Measurements from ENCODE around the gene SLC29A1.
"Not testable (repeated sequence)": the region's sequence is repeated elsewhere in the genome, so short reads cannot be mapped to it uniquely, and the experiment has no call there.

The SLC29A1 gene

DNA sequence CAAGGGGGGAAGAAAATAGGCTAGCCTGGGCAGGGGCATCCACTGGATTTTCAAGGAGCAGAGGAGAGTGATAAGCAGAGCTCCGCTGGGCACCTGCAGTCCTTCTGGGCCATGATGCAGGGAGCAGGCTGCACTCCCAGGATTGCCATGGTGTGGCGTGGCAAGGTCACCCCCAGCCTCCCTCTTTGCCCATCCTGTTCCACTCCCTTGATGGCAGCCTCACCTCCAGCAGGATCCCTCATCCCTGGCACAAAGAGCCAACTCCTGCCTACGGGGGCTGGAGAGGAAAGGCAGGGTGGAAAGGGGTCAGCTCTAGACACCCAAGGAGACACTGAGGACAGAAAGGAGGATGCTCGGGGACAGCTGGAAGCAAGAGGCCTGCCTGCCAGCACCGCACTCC lies 29.1 kb upstream of the SLC29A1 start:
- no peak for DNase-seq (ENCODE audit: low read depth in 2 of 2)

DNA sequence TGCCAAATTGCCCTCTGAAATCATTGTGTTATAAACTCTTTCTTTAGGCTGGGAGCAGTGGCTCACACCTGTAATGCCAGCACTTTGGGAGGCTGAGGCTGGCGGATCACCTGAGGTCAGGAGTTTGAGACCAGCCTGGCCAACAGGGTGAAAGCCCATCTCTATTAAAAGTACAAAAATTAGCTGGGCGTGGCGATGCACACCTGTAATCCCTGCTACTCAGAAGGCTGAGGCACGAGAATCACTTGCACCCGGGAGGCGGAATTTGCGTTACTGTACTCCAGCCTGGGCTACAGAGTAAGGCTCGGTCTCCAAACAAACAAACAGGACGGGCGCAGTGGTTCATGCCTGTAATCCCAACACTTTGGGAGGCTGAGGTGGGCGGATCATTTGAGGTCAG lies 27.0 kb upstream of the SLC29A1 start:
- not testable (repeated sequence) for DNase-seq (ENCODE audit: low read depth in 2 of 2)

DNA sequence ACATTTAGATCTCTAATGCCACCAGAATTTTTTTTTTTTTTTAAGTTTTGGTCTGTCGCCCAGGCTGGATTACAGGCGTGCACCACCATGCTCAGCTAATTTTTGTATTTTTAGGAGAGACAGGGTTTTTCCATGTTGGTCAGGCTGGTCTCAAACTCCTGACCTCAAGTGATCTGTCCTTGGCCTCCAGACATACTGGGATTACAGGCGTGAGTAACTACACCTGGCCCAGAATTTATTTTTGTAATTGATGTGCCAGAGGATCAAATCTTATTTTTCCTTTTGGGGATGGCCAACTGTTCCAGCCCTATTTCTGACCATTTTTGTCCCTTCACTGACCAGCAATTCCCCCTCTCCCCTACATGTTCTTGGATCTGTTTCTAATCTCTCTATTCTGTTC lies 24.7 kb upstream of the SLC29A1 start:
- no peak for DNase-seq (ENCODE audit: low read depth in 2 of 2)

DNA sequence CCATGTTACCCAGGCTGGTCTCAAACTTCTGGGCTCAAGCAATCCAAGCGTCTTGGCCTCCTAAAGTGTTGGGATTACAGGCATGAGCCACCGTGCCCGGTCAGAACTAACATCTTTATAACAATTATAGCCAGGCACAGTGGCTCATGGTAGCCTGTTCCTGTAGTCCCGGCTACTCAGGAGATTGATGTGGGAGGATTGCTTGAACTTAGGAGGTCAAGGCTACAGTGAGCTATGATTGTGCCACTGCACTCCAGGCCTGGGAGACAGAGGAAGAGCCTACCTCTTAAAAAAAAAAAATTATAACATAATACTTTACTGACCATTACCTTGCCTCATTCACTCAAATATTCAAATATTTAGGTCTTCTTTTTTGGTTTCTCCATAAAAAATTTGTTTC lies 23.5 kb upstream of the SLC29A1 start:
- DNase-seq (ENCODE audit: low read depth in 2 of 2) = no peak

DNA sequence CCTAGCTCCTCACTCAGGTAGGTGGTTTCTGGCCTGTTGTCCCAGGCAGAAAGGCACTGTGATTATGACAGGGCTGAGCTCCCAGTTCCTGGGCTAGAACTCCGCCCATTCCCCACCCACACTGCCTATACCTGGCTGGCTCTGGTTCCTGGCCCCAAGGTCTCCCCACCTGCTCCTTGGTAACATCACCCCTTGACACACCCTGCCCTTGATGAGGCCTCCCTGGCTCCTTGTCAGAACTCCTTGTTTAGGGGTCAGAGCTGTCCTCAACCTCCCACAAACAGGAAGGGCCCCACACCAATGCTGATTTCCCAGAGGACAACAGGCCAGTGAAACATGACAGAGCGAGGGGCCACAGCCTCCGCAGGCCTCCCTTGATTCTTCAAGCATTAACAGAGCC lies 22.2 kb upstream of the SLC29A1 start:
- no peak for DNase-seq (ENCODE audit: low read depth in 2 of 2)

DNA sequence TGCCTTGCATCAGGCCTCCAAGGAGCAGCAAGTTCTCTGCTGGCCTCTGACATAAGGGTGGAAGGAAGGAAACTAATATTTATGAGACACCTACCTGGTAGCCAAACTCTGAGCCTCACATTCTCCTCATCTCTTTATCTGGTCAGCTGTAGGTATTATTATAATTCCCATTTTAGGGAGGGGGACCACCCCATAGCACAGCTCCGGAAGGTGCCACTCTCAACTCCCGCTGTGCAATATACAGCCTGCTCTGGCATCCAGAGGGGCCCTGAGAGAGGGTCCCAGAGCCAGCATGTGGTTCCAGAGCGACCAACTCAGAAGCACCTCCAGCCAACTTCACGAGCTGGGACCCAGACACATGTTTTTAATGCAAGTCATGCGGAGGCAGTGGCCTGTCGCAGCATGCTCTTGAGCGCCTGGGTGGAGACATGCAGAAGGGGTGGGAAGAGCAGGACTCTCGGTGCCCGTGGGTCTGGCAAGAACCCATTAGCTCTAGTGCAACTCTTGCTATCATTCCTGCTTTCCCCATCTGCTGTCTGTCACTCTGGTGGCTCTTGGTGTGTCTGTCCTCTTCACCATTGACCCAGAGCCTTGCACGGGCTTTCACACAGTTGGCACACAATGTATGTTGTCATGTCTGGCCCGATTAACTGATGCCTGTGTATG lies 21.6 kb upstream of the SLC29A1 start:
- no peak for DNase-seq (ENCODE audit: low read depth in 2 of 2)

DNA sequence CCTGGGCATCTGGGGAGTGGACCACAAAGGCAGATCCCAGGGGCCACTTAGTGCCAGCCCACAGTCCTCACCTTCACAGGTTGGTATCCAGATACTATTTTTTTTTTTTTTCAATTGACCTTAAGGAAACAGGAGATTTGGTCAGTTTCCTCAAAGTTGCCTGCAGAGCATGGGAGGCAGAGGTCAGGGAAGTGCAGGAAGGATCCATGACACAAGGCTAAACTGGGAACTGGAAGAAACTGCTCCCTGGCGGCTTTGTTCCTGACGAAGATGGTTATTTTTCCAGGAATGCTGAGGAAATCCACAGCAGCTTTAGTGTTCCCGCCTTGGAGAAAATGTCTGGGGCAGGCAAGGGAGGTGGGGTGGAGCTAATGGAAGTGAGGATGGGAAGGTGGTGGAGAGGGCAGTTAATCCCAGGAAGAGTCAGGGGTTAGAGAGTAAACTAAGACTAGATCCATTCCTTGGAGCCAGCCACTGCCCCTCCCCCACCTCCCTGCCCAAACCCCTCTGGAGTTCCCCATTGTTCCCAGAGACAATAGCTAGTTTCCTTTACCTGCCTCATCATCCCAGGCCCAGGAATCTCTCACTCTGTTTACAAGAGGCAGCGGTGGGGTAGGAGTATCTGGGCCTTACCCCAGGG lies 20.9 kb upstream of the SLC29A1 start:
- no peak for DNase-seq (ENCODE audit: low read depth in 2 of 2)

DNA sequence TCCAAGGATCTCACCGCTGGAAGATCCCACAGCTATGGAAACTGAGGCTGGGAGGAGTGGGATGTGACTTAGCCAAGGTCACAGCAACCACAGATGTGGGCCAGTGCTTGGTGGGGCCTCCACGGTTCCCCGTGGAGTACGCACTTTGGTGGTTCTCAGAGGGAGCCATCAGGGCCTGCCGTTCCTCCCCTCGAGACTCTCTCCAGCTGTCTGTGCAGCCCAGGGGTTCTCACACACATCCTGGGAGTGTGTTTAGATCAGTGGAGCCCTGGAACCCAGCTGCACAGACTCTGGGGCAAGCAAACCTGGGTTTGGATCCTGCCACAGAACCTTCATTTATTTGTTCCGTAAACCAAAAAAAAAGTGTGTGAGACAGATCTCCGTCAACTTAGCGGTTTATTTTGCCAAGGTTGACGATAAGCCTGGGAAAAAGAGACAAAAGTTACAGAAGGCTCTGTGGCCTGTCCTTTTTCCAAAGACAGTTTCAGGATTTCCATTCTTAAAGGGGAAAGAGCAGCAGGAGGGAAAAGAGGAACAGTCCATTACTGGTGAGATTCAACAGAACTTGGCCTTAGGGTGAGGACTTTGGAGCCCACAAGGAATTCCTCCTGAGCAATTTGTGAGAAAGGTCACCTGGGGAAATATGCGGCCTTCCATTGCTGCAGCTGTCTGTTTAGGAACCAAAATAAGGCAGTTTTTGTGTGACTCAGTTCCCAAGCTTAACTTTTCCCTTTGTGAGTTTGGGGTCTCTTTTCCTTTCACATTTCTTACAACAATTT lies 20.2 kb upstream of the SLC29A1 start:
- DNase-seq (ENCODE audit: low read depth in 2 of 2) = no peak

DNA sequence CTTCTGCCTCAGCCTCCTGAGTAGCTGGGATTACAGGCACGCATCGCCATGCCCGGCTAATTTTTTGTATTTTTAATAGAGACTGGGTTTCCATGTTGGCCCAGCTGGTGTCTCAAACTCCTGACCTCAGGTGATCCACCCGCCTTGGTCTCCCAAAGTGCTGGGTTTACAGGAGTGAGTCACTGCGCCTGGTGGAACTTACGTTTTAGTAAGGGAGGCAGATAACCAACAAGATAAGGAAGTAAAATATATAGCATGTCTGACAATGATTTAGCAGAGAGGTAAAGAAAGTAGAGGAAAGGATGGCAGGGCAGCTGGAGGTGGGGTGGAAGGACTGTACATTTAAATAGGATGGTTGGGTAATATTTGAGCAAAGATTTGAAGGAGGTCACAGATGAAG lies 19.4 kb upstream of the SLC29A1 start:
- no peak for DNase-seq (ENCODE audit: low read depth in 2 of 2)

DNA sequence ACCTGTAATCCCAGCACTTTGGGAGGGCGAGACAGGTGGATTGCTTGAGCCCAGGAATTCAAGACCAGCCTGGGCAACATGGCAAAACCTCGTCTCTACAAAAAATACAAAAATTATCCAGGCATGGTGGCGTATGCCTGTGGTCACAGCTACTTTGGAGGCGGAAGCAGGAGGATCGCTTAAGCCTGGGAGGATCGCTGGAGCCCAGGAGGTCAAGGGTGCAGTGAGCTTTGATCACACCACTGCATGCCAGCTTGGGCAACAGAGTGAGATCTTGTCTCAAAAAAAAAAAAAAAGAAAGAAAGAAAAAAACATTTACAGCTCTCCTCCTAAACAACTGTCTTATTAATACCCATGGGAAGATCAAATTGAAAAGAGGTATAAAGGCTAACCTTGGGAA lies 15.4 kb upstream of the SLC29A1 start:
- no peak for DNase-seq (ENCODE audit: low read depth in 2 of 2)

DNA sequence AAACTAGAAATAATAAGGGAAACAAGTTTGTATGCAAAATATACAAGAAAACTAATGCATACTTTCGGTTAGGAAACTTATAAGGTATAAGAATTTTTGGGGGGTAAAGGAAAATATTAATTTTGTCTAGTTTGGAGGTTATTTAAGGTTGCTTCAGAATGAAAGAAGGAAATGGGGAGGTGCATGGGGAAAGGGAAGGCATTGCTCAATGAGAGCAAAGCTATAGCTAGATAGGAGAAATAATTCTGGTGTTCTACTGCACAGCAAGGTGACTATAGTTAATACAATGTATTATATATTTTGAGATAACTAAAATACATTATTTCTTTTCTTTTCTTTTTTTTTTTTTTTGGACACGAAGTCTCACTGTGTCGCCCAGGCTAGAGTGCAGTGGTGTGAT lies 12.1 kb upstream of the SLC29A1 start:
- no peak for DNase-seq (ENCODE audit: low read depth in 2 of 2)

DNA sequence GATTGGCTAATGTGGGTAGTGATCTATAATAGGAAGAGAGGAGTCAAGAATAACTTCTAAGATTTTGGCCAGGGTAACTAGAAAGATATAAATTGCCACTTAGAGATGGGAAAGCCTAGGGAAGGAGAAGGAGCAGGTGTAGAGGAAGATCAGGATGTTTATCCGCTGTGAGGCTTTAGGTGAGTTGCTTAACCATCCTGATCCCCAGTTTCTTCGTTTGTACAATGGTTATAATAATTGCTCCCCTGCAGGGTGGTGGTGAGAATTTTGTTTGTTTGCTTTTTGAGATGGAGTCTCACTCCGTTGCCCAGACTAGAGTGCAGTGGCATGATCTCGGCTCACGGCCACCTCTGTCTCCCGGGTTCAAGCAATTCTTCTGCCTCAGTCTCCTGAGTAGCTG lies 9.1 kb upstream of the SLC29A1 start:
- no peak for DNase-seq (ENCODE audit: low read depth in 2 of 2)

DNA sequence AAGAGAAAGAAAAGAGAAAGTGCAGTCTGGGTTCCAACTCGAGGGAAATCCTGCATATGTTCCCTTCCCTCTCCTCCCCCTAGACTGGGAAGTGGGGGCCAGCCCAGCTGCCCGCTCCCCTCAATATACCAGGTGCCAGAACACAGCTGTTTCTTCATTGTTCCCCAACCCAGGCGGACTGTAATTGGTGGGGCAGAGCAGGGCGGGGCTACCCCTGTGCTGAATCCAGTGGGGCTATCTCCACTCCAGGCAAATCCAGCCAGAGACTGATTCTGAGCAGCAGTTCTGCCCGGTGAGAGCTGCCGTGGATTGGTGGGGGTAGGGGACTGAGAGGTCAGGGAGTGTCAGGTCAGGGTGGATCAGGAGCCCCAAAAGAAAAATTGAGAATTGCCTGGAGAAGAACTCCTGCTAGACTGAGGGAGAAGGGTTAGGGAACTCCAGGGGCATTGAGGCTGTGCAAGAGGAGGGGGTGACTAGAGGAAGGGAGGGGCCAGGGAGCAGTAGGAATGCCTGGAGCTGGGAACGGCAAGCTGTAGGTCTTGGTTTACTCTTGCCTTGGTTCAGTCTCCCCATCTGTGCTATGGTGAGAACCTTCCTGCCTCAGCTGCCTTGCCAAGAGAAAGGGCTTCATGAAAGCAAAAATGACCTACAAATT lies 6.6 kb upstream of the SLC29A1 start, which contains the start of gene MYMX:
Gene MYMX (plus strand): TSS at position 250 of the 655 bp plus-strand sequence. CDS start 546 bp downstream, outside the sequence.
- no peak for DNase-seq (ENCODE audit: low read depth in 2 of 2)

DNA sequence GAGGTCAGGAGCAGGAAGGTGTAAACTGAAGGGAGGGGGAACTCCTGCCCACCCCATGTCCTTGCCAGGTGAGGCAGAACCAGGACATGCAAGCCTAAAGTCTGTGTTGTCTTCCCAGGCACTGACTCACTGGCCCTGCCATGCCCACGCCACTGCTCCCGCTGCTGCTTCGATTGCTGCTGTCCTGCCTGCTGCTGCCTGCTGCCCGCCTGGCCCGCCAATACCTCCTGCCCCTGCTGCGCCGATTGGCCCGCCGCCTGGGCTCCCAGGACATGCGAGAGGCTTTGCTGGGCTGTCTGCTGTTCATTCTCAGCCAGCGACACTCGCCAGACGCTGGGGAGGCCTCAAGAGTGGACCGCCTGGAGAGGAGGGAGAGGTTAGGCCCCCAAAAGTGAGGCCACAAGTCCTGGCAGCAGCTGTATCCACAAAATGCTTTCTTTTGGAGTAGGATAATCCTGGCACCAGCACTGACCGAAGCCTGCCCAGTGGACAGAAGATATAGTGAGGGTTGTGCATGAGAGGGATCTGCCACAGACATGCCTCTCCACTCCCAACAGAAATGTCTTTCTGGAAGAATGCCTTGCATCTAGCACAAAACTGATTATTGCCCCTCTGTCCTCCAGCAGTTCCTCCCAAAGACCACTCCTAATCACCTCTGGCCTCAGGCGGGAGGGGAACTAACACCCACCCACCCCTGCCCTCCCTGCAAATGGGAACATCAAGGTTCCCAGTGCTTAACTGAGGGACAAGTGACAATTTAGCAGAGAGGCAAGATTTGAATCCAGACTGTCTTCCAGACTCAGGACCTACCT lies 5.9 kb upstream of the SLC29A1 start:
- no peak for DNase-seq (ENCODE audit: low read depth in 2 of 2)

DNA sequence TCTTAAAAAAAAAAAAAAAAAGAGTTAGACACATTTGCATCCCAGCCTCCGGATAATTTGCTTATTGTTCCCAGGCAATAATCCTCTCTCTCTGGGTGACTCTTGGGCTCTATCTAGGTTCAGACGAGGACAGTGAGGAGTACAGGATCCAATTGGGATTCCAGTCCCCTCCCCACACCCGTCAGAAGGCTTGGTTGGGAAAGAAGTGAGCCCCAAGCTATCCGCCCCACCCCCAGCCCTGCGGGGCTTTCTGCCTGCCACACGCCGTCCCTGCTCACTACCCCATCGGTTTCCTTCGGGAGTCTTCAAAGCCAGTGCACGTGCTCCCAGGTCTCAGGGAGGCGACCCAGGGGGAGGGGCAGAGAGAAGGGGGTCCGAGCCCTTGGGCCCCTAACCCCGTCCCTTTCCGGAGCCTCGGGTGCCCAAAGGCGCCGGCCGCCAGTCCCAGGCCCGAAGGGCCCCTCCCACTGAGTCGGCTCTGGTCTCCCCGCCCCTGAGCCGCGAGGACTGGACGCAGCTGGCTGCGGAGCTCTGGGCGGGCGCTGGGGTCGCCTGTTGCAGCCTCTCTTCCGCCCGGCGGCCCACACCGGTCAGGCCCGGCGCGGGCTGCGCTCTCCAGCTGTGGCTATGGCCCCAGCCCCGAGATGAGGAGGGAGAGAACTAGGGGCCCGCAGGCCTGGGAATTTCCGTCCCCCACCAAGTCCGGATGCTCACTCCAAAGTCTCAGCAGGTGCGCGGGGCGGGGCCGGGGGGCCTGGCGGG lies 4.2 kb upstream of the SLC29A1 start:
- no peak for DNase-seq (ENCODE audit: low read depth in 2 of 2)

DNA sequence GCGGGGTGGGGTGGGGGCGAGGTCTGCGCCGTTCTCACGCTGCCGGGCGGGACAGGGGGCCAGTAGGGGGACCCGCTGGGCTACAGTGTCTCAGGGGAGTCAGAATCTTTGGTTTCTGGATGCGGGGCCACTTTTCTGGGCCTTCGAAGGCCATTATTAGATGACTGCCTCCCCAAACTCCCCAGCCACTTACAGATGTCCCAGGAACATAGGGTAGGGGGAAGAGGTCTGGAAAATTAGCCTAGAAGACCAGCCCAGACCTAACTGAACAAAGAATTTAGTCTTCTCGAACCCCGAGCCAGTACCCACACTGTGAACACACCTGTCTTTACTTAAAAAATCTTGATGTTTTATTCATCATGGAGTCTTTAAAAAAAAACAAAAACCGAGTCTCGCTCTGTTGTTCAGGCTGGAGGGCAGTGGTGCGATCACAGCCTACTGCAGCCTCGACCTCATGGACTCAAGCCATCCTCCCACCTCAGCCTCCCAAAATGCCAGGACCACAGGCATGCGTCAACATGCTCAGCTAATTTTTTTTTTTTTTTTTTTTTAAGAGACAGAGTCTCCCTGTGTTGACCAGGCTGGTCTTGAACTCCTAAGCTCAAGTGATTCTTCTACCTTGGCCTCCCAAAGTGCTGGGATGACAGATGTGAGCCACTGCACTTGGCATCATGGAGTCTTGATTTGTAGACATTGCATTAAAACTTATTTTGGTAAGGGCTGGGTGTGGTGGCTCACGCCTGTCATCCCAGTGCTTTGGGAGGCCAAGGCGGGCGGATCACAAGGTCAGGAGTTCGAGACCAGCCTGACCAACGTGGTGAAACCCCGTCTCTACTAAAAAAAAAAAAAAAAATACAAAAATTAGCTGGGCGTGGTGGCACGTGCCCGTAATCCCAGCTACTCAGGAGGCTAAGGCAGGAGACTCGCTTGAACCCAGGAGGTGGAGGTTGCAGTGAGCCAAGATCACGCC lies 3.3 kb upstream of the SLC29A1 start:
- DNase-seq (ENCODE audit: low read depth in 2 of 2) = no peak

DNA sequence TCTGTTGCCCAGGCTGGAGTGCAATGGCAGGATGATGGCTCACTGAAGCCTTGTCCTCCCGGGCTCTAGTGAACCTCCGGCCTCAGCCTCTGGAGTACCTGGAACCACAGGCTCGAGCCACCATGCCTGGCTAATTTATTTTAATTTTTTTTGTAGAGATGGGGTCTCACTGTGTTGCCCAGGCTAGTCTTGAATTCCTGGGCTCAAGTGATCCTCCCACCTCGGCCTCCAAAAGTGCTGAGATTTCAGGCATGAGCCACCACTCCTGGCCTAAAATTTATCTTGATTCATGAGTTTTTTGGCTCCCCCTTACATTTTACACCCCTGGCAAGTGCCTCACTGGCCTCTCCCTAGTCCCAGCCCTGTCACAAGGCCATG lies 2.5 kb upstream of the SLC29A1 start:
- DNase-seq (ENCODE audit: low read depth in 2 of 2) = no peak

DNA sequence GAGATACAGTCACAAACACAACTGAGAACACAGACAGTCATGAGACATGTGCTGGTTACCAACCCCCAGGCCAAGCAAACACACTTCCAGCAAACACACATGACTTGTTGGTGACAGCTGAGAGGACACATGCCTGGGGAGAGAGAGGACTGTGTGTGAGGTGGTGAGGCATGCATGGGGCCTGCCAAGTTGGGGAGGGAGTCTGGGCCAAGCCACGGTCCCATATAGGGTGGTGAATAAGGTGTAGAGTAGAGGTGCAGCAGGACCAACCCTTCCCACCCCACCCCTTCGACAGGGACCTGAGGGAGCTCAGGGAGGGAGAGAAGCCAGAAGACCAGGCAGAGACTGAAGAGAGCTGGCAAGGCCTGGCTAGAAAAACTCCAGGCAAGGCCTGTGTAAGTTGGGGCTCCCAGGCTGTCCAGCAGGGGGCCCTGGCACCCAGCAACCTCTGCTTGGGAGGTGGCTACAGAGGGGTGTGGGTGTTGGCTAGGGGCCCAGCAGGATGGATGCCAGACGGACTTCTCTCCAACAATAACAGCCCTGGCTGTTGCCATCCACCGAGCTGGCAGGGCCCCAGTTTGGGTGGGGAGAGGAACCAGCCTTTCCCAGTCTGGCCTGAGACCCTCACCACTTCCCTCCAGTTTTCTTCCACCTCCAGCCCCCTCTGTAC lies 2.0 kb upstream of the SLC29A1 start:
- DNase-seq (ENCODE audit: low read depth in 2 of 2) = peak; percentile 52 to 68

DNA sequence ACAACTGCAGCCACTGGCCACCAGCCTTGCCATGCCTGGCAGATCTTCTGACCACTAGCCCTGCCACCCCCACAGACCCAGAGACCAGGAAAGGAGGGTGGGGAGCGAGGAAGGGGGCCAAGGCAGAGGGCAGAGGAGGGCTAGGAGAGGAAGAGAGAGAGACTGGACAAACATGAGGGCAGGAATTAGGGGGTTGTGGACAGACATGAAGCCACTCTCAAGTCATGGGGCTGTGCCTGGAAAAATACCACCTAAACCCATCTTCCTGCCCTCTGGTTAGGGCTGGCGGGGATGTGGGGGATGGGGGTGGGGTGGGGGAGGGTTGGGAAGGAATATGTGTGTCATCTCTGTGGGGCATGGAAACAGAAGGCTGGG lies 1.4 kb upstream of the SLC29A1 start:
- no peak for DNase-seq (ENCODE audit: low read depth in 2 of 2)
